ENCODE results near the gene ANTKMT. TPM values are rescaled to one million over a fixed set of nuclear protein-coding genes. Genes with fewer than 3 reads are reported as not detected.

ANTKMT gene
- total and polyA plus RNA-seq, 4 donors = 11.7 to 62.8 (median 50.7) TPM

GRCh38 chr16:714558-715476 lies 6.1 kb upstream of the ANTKMT start, which contains the start of gene METRN:
TSS of gene METRN (plus strand) at chr16:715118. CDS start at chr16:715290, 172 bp downstream.
- H3K4me1 ChIP-seq (ENCODE audit: control insufficient read depth, insufficient read depth, low read length) = peaks cover 78% of the 10 kb centered on the region
- 3% methylated on average over 108 of the region's 108 CpGs for WGBS (ENCODE audit: insufficient coverage)
- H3K4me3 ChIP-seq (ENCODE audit: low read depth, low read length) = peak within 1 kb of the TSS; percentile 59

DNA sequence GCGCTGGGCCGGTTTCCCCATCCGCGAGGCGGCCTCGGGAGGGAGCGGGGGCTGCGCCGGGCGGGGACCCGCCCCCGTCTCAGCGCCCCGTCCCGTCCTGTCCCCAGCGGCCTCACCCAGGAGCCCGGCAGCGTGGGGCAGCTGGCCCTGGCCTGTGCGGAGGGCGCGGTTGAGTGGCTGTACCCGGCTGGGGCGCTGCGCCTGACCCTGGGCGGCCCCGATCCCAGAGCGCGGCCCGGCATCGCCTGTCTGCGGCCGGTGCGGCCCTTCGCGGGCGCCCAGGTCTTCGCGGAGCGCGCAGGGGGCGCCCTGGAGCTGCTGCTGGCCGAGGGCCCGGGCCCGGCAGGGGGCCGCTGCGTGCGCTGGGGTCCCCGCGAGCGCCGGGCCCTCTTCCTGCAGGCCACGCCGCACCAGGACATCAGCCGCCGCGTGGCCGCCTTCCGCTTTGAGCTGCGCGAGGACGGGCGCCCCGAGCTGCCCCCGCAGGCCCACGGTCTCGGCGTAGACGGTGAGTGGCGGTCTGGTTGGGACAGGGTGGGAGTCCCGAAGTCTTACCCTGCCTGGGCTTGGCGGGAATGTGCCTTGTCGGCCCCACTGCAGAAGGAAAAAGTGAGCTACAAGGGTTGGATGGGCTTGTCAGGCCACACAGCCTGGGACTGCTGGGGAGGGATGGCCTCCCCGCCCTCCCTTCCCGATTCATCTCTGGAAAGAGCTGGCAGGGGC lies 5.3 kb upstream of the ANTKMT start:
- peaks cover 11% of the 10 kb centered on the region for H3K27me3 ChIP-seq (ENCODE audit: control insufficient read depth, insufficient read depth, low read length)
- H3K9me3 ChIP-seq (ENCODE audit: control insufficient read depth, insufficient read depth, low read length) = no peaks in the 10 kb centered on the region
- peaks cover 32% of the 10 kb centered on the region for H3K36me3 ChIP-seq (ENCODE audit: control insufficient read depth, insufficient read depth, low read length)
- DNase-seq (ENCODE audit: low read depth in 4 of 6, low spot score in 6 of 6) = peak in 1 of 6 donors; percentile 66
- WGBS (ENCODE audit: insufficient coverage) = under 1% methylated on average over 73 of the region's 74 CpGs
- H3K4me3 ChIP-seq (ENCODE audit: low read depth, low read length) = peak overlapping the region; percentile 59
- H3K27ac ChIP-seq (ENCODE audit: low read depth, low read length) = peak overlapping the region; percentile 96
- peaks cover 78% of the 10 kb centered on the region for H3K4me1 ChIP-seq (ENCODE audit: control insufficient read depth, insufficient read depth, low read length)

More at GRCh38 chr16:714558-715476, 6.1 kb upstream of the ANTKMT start, which contains the start of gene METRN:
- Histone ChIP-seq H3K27ac (ENCODE audit: low read depth, low read length) (peak within 1 kb of the TSS; percentile 96), H3K36me3 (ENCODE audit: control insufficient read depth, insufficient read depth, low read length) (peaks cover 35% of the 10 kb centered on the region), H3K27me3 (ENCODE audit: control insufficient read depth, insufficient read depth, low read length) (peaks cover 11% of the 10 kb centered on the region), H3K9me3 (ENCODE audit: control insufficient read depth, insufficient read depth, low read length) (no peaks in the 10 kb centered on the region)
- DNase-seq (ENCODE audit: low read depth in 4 of 6, low spot score in 6 of 6) = peak in 5 of 6 donors; percentile 75 to 97 (median 86)

- H3K9me3 ChIP-seq (ENCODE audit: control insufficient read depth, insufficient read depth, low read length) = no peaks in the 10 kb centered on the region
- WGBS (ENCODE audit: insufficient coverage) = 3% methylated on average over 9 of the region's 12 CpGs
- DNase-seq (ENCODE audit: low read depth in 4 of 6, low spot score in 6 of 6) = peak in 4 of 6 donors; percentile 69 to 93 (median 82)
- peaks cover 74% of the 10 kb centered on the region for H3K4me1 ChIP-seq (ENCODE audit: control insufficient read depth, insufficient read depth, low read length)
- peak overlapping the region; percentile 59 for H3K4me3 ChIP-seq (ENCODE audit: low read depth, low read length)
- peaks cover 11% of the 10 kb centered on the region for H3K27me3 ChIP-seq (ENCODE audit: control insufficient read depth, insufficient read depth, low read length)
- peaks cover 30% of the 10 kb centered on the region for H3K36me3 ChIP-seq (ENCODE audit: control insufficient read depth, insufficient read depth, low read length)
- peak overlapping the region; percentile 96 for H3K27ac ChIP-seq (ENCODE audit: low read depth, low read length)
Measured at GRCh38 chr16:716200-716568, 4.8 kb upstream of the ANTKMT start.

DNA sequence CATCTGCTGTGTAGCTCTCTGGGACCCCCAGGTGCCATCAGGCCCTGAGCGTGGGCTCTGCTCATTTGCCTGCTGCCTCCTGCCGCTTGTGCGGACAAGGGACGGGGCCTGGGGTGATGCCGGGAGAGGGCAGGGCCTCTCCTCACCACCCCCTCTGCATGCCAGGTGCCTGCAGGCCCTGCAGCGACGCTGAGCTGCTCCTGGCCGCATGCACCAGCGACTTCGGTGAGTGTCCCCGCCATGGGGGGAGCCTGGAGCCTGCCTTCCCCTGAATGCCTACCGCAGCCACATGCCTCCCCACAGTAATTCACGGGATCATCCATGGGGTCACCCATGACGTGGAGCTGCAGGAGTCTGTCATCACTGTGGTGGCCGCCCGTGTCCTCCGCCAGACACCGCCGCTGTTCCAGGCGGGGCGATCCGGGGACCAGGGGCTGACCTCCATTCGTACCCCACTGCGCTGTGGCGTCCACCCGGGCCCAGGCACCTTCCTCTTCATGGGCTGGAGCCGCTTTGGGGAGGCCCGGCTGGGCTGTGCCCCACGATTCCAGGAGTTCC lies 4.1 kb upstream of the ANTKMT start:
- H3K4me1 ChIP-seq (ENCODE audit: control insufficient read depth, insufficient read depth, low read length) = peaks cover 72% of the 10 kb centered on the region
- peak overlapping the region; percentile 59 for H3K4me3 ChIP-seq (ENCODE audit: low read depth, low read length)
- WGBS (ENCODE audit: insufficient coverage) = 49% methylated on average over 24 of the region's 29 CpGs
- no peaks in the 10 kb centered on the region for H3K9me3 ChIP-seq (ENCODE audit: control insufficient read depth, insufficient read depth, low read length)
- peak overlapping the region; percentile 96 for H3K27ac ChIP-seq (ENCODE audit: low read depth, low read length)
- DNase-seq (ENCODE audit: low read depth in 4 of 6, low spot score in 6 of 6) = no peak
- peaks cover 11% of the 10 kb centered on the region for H3K27me3 ChIP-seq (ENCODE audit: control insufficient read depth, insufficient read depth, low read length)
- H3K36me3 ChIP-seq (ENCODE audit: control insufficient read depth, insufficient read depth, low read length) = peaks cover 34% of the 10 kb centered on the region

GRCh38 chr16:717450-718245 lies 3.3 kb upstream of the ANTKMT start:
- peak in 3 of 6 donors; percentile 72 to 91 (median 91) for DNase-seq (ENCODE audit: low read depth in 4 of 6, low spot score in 6 of 6)

DNA sequence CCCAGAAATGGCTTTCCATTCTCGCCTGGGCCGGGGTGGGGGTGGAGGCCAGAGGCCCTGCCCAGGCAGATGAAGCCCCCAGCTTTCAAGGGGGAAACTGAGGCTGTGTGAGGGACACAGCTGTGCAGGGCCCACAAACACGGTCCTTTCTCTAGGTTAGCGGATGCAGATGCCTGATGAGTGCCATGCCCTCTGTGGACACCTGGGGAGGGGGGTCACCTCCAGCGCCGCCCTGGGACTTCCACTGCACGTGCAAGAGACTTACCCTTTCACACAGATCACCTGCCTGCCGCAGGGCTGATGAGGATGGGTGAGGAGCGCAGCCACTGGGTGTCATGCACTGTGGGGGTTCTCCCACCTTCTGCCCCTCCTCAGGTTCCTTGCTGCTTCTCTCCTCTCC lies 2.6 kb upstream of the ANTKMT start:
- Histone ChIP-seq H3K4me1 (ENCODE audit: control insufficient read depth, insufficient read depth, low read length) (peaks cover 84% of the 10 kb centered on the region), H3K36me3 (ENCODE audit: control insufficient read depth, insufficient read depth, low read length) (peaks cover 49% of the 10 kb centered on the region), H3K27ac (ENCODE audit: low read depth, low read length) (peak overlapping the region; percentile 96), H3K27me3 (ENCODE audit: control insufficient read depth, insufficient read depth, low read length) (peaks cover 11% of the 10 kb centered on the region), H3K4me3 (ENCODE audit: low read depth, low read length) (peak overlapping the region; percentile 59), H3K9me3 (ENCODE audit: control insufficient read depth, insufficient read depth, low read length) (no peaks in the 10 kb centered on the region)
- DNase-seq (ENCODE audit: low read depth in 4 of 6, low spot score in 6 of 6) = no peak
- 63% methylated on average over 5 of the region's 9 CpGs for WGBS (ENCODE audit: insufficient coverage)

More at GRCh38 chr16:717450-718245, 3.3 kb upstream of the ANTKMT start:
- Histone ChIP-seq H3K9me3 (ENCODE audit: control insufficient read depth, insufficient read depth, low read length) (no peaks in the 10 kb centered on the region), H3K27ac (ENCODE audit: low read depth, low read length) (peak overlapping the region; percentile 96), H3K4me1 (ENCODE audit: control insufficient read depth, insufficient read depth, low read length) (peaks cover 76% of the 10 kb centered on the region), H3K27me3 (ENCODE audit: control insufficient read depth, insufficient read depth, low read length) (peaks cover 11% of the 10 kb centered on the region), H3K36me3 (ENCODE audit: control insufficient read depth, insufficient read depth, low read length) (peaks cover 42% of the 10 kb centered on the region), H3K4me3 (ENCODE audit: low read depth, low read length) (peak overlapping the region; percentile 59)
- 22% methylated on average over 32 of the region's 32 CpGs for WGBS (ENCODE audit: insufficient coverage)

GRCh38 chr16:718922-719321 lies 2.0 kb upstream of the ANTKMT start:
- Histone ChIP-seq H3K36me3 (ENCODE audit: control insufficient read depth, insufficient read depth, low read length) (peaks cover 54% of the 10 kb centered on the region), H3K27ac (ENCODE audit: low read depth, low read length) (peak overlapping the region; percentile 96), H3K4me3 (ENCODE audit: low read depth, low read length) (no peak overlapping the region), H3K27me3 (ENCODE audit: control insufficient read depth, insufficient read depth, low read length) (peaks cover 11% of the 10 kb centered on the region), H3K4me1 (ENCODE audit: control insufficient read depth, insufficient read depth, low read length) (peaks cover 82% of the 10 kb centered on the region), H3K9me3 (ENCODE audit: control insufficient read depth, insufficient read depth, low read length) (no peaks in the 10 kb centered on the region)
- 81% methylated on average over 6 of the region's 6 CpGs for WGBS (ENCODE audit: insufficient coverage)
- no peak for DNase-seq (ENCODE audit: low read depth in 4 of 6, low spot score in 6 of 6)

DNA sequence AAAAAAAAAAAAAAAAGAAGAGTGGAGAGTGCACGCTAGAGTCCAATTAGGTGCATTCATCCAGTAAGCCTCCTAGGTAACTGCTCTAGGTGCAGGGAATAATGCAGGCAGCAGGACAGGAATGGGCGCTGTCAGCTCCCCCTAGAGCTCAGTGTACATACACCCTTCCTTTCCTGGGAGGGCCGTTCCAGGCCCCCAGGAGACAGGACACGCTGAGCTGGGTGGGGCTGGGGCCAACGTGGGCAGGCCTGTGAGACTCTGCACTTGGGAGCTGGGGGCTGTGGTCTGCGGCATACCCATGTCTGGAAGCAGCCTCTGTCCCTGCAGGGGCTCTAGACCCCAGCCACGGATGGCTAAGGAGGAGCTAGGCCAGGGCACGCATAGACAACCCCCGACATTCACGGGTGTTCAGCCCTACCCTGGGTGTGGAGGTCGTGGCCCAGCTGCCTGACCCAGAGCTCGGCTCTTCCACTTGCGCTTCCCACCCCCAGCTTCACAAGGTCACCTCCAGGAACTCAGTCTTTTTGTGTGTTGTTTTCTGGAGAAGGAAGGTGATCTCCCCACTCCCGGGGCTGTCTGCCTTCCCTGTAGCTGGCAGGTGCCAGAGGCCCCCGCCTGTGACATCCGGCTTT lies 1.0 kb upstream of the ANTKMT start:
- peaks cover 76% of the 10 kb centered on the region for H3K4me1 ChIP-seq (ENCODE audit: control insufficient read depth, insufficient read depth, low read length)
- peaks cover 11% of the 10 kb centered on the region for H3K27me3 ChIP-seq (ENCODE audit: control insufficient read depth, insufficient read depth, low read length)
- WGBS (ENCODE audit: insufficient coverage) = 3% methylated on average over 12 of the region's 16 CpGs
- H3K4me3 ChIP-seq (ENCODE audit: low read depth, low read length) = peak overlapping the region; percentile 71
- peak overlapping the region; percentile 96 for H3K27ac ChIP-seq (ENCODE audit: low read depth, low read length)
- no peaks in the 10 kb centered on the region for H3K9me3 ChIP-seq (ENCODE audit: control insufficient read depth, insufficient read depth, low read length)
- H3K36me3 ChIP-seq (ENCODE audit: control insufficient read depth, insufficient read depth, low read length) = peaks cover 64% of the 10 kb centered on the region
- DNase-seq (ENCODE audit: low read depth in 4 of 6, low spot score in 6 of 6) = peak in 2 of 6 donors; percentile 43 to 49
